KMS-11 (cell line): ENCODE measurements around the gene COQ3.

ENCODE experiments used
- H2AFZ ChIP-seq: fragments of 200-600 bp; sonication (generic); 2 replicates; pipeline ENCODE4 v1.6.1; 2016; ENCODE audit warnings: antibody characterized with exemption, mixed run types, low read depth
- H3K27ac ChIP-seq: fragments of 200-600 bp; sonication (generic); 2 replicates; pipeline ENCODE4 v1.6.1; 2016; ENCODE audit warnings: mild to moderate bottlenecking, mixed run types
- H3K27me3 ChIP-seq: fragments of 200-600 bp; sonication (generic); 2 replicates; pipeline ENCODE4 v1.6.1; 2017; ENCODE audit warnings: mild to moderate bottlenecking, low read depth, mixed run types, moderate library complexity; ENCODE audit not compliant: insufficient read depth
- H3K36me3 ChIP-seq: fragments of 200-600 bp; sonication (generic); 2 replicates; pipeline ENCODE4 v1.6.1; 2017; ENCODE audit warnings: mild to moderate bottlenecking, mixed run types; ENCODE audit not compliant: insufficient read depth
- H3K4me1 ChIP-seq: fragments of 200-600 bp; sonication (generic); 2 replicates; pipeline ENCODE4 v1.6.1; 2016; ENCODE audit warnings: mild to moderate bottlenecking, low read depth, mixed run types; ENCODE audit not compliant: poor library complexity, severe bottlenecking
- H3K4me2 ChIP-seq: fragments of 200-600 bp; sonication (generic); 2 replicates; pipeline ENCODE4 v1.7.0; 2016; ENCODE audit warnings: mild to moderate bottlenecking, mixed run types
- H3K4me3 ChIP-seq: fragments of 200-600 bp; sonication (generic); IDR thresholded peaks from 2 replicates; pipeline ENCODE4 v1.6.1; 2017; ENCODE audit warnings: low read depth, low read length, mixed read lengths; ENCODE audit not compliant: insufficient read depth
- H3K79me2 ChIP-seq: fragments of 200-600 bp; sonication (generic); 2 replicates; pipeline ENCODE4 v1.6.1; 2016; ENCODE audit warnings: low read depth, mixed run types; ENCODE audit not compliant: insufficient read depth
- H3K9ac ChIP-seq: fragments of 200-600 bp; sonication (generic); 2 replicates; pipeline ENCODE4 v1.6.1; 2016; ENCODE audit warnings: mild to moderate bottlenecking, mixed run types
- H4K20me1 ChIP-seq: fragments of 200-600 bp; sonication (generic); 2 replicates; pipeline ENCODE4 v1.6.1; 2016; ENCODE audit warnings: mild to moderate bottlenecking, mixed run types; ENCODE audit not compliant: insufficient read depth
- CTCF ChIP-seq: fragments of 200-600 bp; sonication (generic); conservative IDR thresholded peaks from 2 replicates; pipeline ENCODE4 v1.6.1; 2017; ENCODE audit warnings: low read depth, mild to moderate bottlenecking, antibody characterized with exemption, low read length, moderate library complexity, mixed read lengths

The COQ3 gene

GRCh38 chr6:99415446-99415845, 21.5 kb upstream of the COQ3 start:
- Histone ChIP-seq H4K20me1 (0 out of 2 replicates have a peak, but pooled peaks cover 6% of the 10 kb centered on the region), H3K79me2 (peaks cover 52% of the 10 kb centered on the region), H3K36me3 (no peaks in the 10 kb centered on the region), H2AFZ (no peak overlapping the region), H3K4me2 (no peak overlapping the region), H3K27ac (no peak overlapping the region), H3K4me3 (no peak overlapping the region), H3K27me3 (no peaks in the 10 kb centered on the region), H3K9ac (no peak overlapping the region), H3K4me1 (no peaks in the 10 kb centered on the region)
- no peak for TF ChIP-seq CTCF

GRCh38 chr6:99412065-99412464, 18.1 kb upstream of the COQ3 start:
- no peaks in the 10 kb centered on the region for H3K36me3 ChIP-seq

GRCh38 chr6:99409672-99410071, 15.7 kb upstream of the COQ3 start:
- no peak overlapping the region for H2AFZ ChIP-seq
- no peak overlapping the region for H3K27ac ChIP-seq
- no peaks in the 10 kb centered on the region for H4K20me1 ChIP-seq
- no peaks in the 10 kb centered on the region for H3K4me1 ChIP-seq
- TF ChIP-seq CTCF, result no peak
- H3K27me3 ChIP-seq, result no peaks in the 10 kb centered on the region
- H3K9ac ChIP-seq, result no peak overlapping the region
- H3K4me2 ChIP-seq, result no peak overlapping the region
- no peaks in the 10 kb centered on the region for H3K36me3 ChIP-seq
- H3K79me2 ChIP-seq, result peaks cover 4% of the 10 kb centered on the region
- H3K4me3 ChIP-seq, result no peak overlapping the region

More at GRCh38 chr6:99412065-99412464, 18.1 kb upstream of the COQ3 start:
- Histone ChIP-seq H3K4me1 (no peaks in the 10 kb centered on the region), H3K79me2 (peaks cover 24% of the 10 kb centered on the region), H3K9ac (no peak overlapping the region), H4K20me1 (0 out of 2 replicates have a peak, but pooled peaks cover 6% of the 10 kb centered on the region), H3K27ac (no peak overlapping the region), H3K4me2 (no peak overlapping the region), H2AFZ (no peak overlapping the region), H3K4me3 (no peak overlapping the region), H3K27me3 (no peaks in the 10 kb centered on the region)
- no peak for TF ChIP-seq CTCF

GRCh38 chr6:99407076-99407475, 13.1 kb upstream of the COQ3 start:
- H3K27ac ChIP-seq, result no peak overlapping the region
- H3K9ac ChIP-seq, result no peak overlapping the region
- no peak overlapping the region for H3K4me3 ChIP-seq
- no peak overlapping the region for H3K4me2 ChIP-seq
- no peaks in the 10 kb centered on the region for H3K4me1 ChIP-seq
- no peak for TF ChIP-seq CTCF
- no peaks in the 10 kb centered on the region for H4K20me1 ChIP-seq
- no peaks in the 10 kb centered on the region for H3K36me3 ChIP-seq
- H2AFZ ChIP-seq, result no peak overlapping the region
- H3K79me2 ChIP-seq, result no peaks in the 10 kb centered on the region
- no peaks in the 10 kb centered on the region for H3K27me3 ChIP-seq

GRCh38 chr6:99402448-99402847, 8.5 kb upstream of the COQ3 start:
- Histone ChIP-seq H3K4me1 (no peaks in the 10 kb centered on the region), H3K4me2 (no peak overlapping the region), H4K20me1 (no peaks in the 10 kb centered on the region), H3K79me2 (no peaks in the 10 kb centered on the region), H3K9ac (no peak overlapping the region), H3K27ac (no peak overlapping the region), H3K36me3 (0 out of 2 replicates have a peak, but pooled peaks cover 5% of the 10 kb centered on the region), H2AFZ (no peak overlapping the region), H3K27me3 (no peaks in the 10 kb centered on the region), H3K4me3 (no peak overlapping the region)
- TF ChIP-seq CTCF, result no peak
